DMS53 treated with DMSO at 0.1 percent for 48 hours (cell line): Measurements from ENCODE around the gene NUMB.

Source experiments
- DNase-seq: peaks from one replicate; lab custom pipeline; 2025; ENCODE audit not compliant: unreplicated experiment; lab: John Stamatoyannopoulos, UW

Gene NUMB

GRCh38 chr14:73465823-73466532, 7.6 kb upstream of the NUMB start:
- no peak for DNase-seq

GRCh38 chr14:73463411-73463810, 5.1 kb upstream of the NUMB start:
- no peak for DNase-seq

GRCh38 chr14:73462815-73463214, 4.5 kb upstream of the NUMB start:
- DNase-seq = no peak

DNA sequence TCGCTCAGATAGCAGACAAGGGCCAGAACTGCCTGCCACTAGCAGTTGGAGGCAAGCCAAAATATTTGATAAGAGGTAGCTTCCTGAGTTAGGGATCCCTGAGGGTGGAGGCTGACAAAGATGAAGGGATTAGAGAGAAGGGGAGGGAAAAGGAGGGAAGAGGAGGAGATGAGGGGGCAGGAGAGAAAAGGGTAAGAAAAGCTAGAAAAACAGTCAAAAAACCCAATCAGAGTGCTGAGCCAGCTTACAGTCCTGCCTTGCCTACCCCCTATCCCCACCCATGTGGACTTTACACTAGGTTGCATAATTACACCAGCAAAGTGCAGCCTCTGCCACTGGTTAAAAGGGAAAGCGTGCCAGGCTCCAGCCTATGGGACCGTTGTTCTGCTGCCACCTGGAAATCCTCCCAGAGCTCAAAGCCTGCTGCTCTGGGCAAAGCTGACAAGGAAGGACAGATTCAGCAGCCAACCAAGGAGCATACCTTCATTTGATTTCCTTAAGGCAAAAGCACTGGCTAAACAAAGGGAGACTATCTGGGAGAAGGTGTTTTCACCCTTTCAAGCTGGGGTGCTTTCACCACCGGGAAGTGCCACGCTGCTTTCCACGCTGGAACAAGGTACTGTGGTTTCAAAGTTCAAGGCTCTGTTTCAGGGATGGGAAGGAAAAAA, 3.8 kb upstream of the NUMB start:
- DNase-seq = peak; percentile 76

- no peak for DNase-seq
Observed at GRCh38 chr14:73461478-73462047, 3.2 kb upstream of the NUMB start.

DNA sequence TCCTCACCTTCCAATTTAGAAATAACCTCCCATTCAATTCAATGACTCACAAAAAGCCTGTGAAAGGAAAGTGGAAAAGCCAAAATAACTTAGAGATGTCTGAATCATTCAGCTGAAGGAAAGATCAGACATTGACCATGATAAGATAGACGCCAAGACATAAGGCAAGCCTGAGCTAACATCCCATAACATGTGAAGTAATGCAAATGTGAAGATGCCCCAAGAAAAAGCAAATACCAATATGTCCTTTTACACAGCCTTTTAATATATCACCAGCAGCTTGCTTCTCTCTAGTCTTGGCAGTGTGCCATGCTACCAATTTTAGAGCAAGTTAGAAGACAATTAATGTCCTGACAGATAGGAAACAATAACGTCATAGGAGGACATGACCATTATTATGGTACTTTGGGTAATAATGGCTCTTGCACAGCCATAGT, 2.4 kb upstream of the NUMB start:
- no peak for DNase-seq

DNA sequence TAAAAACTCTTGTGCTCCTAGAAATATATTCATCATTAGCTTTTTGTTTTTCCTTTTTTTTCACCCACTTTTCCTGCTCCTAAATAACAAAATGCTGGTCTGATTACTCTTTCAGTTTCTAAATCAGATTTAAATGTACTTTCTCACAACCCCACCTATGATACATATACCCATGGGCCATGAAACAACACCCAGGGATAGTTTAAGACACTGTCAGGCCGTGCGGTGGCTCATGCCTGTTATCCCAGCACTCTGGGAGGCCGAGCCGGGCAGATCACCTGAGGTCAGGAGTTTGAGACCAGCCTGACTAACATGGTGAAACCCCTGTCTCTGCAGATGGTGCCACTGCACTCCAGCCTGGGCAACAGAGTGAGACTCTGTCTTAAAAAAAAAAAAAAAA, 1.6 kb upstream of the NUMB start:
- no peak for DNase-seq

DNA sequence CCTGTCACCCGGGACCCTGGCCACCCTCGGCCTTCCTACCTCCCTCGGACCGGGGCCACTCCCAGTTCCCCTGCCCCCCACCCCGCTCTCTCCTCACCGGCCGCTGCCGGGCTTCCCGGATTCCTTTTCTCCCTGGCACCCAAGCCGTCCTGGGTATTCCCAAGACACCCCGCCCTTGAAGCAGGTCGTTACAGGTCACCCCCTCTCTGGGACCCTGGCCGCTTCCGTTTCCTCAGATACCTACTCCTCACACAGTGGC, 493 bp downstream of the NUMB start:
- DNase-seq = no peak

- DNase-seq = no peak
Observed at GRCh38 chr14:73457041-73457923, 1.1 kb downstream of the NUMB start.

DNA sequence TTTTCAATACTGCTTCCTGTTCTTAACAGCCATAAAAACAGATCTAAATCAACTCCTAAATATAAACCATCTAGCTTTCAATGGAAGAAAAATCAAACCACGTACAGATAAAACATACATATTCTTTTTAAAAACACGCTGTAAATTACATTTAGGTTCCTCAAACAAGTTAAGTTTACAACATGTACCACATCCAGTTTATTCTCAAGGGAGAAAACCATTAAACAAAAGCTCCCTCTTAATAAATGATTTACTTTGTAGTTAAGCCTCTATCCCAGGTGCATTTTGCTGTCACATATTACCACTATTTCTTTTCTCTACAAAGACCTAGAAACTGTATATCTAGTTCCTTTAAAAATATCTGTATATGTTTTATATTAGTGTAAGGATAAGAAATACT, 3.1 kb downstream of the NUMB start:
- DNase-seq = no peak

GRCh38 chr14:73452341-73453186, 5.8 kb downstream of the NUMB start:
- no peak for DNase-seq

DNA sequence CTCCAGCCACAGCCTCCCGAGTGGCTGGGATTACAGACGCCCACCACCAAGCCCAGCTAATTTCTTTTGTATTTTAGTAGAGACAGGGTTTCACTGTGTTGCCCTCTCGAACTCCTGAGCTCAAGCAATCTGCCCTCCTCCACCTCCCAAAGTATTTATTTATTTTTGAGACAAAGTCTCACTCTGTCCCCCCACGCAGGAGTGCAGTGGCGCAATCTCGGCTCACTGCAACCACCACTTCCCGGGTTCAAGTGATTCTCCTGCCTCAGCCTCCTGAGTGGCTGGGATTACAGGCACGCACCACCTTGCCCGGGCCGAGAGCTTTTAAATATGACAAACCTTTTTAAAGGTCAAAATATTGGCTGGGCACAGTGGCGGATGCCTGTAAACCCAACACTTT, 14.6 kb downstream of the NUMB start:
- no peak for DNase-seq

- DNase-seq = no peak
Observed at GRCh38 chr14:73441286-73441685, 17.1 kb downstream of the NUMB start.

DNA sequence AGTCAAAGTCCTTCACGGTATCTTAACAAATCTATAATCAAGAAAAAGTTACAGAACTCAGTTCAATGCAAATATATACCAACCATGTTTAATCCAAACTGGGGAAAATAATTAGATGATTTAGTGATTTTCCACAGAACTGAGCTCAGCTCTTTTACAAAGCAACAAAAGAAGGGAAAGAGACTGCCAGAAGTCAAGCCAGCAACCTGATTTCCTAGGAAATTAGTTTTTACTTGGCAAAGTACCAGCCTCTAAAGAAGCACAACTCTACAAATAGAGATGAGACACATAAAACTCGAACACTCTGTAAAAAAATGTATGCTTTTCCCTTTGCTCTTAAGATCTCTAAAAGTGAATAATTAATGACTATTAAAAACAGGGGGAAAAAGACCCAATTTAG, 19.4 kb downstream of the NUMB start:
- DNase-seq = no peak

GRCh38 chr14:73437206-73437605, 21.1 kb downstream of the NUMB start:
- no peak for DNase-seq

DNA sequence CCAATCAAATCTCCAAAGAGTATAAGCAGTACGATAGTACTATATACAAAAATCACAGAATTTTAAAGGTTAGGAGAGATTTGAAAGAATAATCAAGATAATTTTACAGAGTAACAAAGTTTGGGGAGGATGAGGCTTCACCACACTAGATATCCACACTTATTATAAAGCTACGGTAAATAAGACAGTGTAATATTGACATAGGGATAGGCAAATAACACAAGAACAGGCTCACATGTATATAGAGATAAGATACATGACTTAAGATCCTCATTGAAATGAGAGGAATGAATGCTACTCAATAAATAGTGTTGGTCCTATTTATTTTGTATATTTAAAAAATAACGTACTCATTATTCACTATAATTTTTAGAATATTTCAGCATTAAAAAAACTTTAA, 26.2 kb downstream of the NUMB start:
- DNase-seq = no peak

GRCh38 chr14:73428353-73428824, 30.0 kb downstream of the NUMB start:
- peak; percentile 27 for DNase-seq

DNA sequence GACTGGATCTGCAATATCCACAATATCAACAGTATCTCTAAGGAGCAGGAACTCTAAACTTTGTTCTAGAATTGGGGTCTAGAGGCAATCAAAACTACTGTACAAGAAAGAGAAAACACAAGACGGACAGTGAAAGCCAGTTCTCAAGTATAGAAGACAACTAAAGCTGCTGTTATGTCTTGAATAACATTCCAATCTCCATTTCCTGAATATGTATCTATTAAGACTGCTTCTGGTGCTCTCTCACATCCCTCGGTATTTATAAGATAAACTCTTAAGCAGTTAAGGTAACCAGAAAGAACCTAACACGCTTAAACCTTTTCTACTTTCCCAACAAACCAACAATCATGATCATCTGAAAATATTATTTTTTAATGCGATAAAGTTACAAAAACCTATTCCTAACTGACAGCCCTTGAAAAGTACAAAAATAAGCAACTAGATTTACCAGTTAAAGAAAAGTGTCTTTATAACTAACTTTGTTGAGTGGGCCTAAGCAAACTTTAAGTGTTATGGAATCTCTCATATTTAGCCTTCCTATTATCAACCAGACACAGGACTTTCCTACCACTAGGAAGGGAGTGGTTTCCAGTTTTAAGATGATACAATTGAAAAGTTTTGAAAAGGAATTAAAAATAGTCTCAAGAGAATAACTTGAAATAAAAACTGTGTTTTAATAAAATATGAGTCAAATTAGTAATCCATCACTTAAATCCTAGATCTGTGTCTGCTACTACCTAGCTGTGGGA, 30.7 kb downstream of the NUMB start:
- no peak for DNase-seq

DNA sequence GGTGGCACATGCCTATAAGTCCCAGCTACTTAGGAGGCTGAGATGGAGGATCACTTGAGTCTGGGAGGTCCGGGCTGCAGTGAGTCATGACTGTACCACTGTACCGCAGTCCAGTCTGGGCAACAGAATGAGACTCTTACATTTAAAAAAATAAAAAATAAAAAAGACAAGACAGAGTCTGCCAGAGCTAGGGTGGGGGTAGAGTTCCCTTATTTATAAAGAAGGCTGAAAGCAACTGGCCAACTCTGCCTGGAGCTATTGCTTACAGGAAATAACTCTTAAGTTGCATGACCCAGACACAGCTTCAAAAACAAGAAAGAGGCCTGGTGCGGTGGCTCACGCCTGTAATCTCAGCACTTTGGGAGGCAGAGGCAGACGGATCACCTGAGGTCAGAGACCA, 31.5 kb downstream of the NUMB start:
- no peak for DNase-seq

DNA sequence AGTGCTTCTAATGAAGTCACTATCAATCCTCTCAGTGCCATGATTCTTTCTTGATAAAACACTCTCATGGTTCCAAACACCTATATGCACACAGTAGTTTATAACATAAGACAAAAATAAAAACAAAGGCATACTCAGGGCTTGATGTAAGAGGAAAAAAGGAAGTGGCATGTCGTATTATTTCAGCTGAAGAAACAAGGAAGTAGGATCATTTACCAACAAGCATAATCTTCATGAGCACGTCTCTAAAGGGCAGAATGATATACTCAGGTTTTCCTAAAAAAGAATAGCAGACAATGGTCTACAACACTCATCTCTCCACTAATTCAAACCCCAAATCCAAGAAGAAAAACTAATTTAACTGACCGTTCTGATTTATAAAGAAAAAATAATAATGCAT, 33.9 kb downstream of the NUMB start:
- DNase-seq = no peak
